ENCODE results near the gene ANTXR2.

DNA sequence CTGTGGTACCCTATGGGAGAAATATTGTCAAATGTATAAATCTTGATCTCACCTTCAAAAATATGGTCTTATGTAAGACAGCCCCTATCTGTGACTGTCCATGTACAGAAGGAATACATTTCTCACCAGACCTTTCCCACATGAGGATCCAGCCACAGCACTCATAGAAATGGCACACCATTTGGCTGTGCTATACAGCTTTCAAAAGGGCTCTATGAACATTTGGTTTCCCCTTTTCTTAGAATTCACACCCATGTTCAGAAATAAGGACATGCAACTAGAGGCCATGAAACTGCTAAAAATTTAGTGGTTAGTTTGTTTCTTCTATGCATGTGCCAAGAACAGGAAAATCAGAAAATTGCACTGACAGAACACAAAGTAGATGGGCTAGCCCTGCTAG lies 62.7 kb downstream of the ANTXR2 start:
- TF ChIP-seq POLR2A (IDR thresholded peaks at IDR 0.05) = no peak
- TF ChIP-seq POLR2AphosphoS5 (IDR thresholded peaks at IDR 0.05) = no peak

Data from prostate gland (tissue), 1 donor.